ENCODE data around the gene LRPPRC. TPM values are rescaled to one million over a fixed set of nuclear protein-coding genes. Genes with fewer than 3 reads are reported as not detected.

LRPPRC gene
- total and polyA plus RNA-seq, 10 of the 15 experiments (the other 5 are each of a cell fraction or from before 2014, with no cell fraction given), result 34.1 to 152 (median 97.0) TPM

DNA sequence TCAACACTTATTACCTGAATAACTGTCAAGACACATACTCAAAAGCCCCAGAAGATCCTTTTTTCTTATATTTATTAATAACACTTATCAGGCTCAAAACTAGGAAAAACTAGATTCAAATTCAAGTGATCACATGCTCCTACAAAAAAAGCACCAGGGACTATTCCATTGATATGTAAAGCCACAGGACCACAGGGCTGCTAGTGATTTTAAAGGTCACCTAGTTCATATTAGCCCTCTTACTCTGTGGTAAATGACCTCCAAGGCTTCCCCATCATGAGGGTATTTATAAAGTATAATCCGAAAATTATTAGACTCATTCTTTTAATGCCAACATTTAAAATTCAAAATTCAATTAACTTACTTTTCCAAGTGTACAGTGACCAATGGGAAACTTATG is 52.5 kb downstream of the LRPPRC start:
- 52% methylated on average over 1 of the region's 1 CpG for WGBS (ENCODE audit: insufficient coverage, insufficient replicate concordance, low lambda C conversion rate, missing lambda C conversion rate)
- Histone ChIP-seq H3K36me3 (ENCODE audit: control insufficient read depth in 2 of 2, insufficient read depth in 2 of 2, low read length in 1 of 2) (peaks cover 0 to 24% of the 10 kb centered on the region in 2 experiments; a peak in 3 of 4 replicates), H3K4me2 (ENCODE audit: control insufficient read depth, insufficient read depth) (no peak overlapping the region), H3K4me3 (no peak overlapping the region), H3K4me1 (ENCODE audit: control insufficient read depth, insufficient read depth, low read length) (no peaks in the 10 kb centered on the region), H3K27me3 (replicated peaks in 1 of 2; ENCODE audit: control insufficient read depth in 2 of 2, insufficient read depth in 2 of 2, low read length in 1 of 2) (no peaks in the 10 kb centered on the region), H3K9me3 (replicated peaks; ENCODE audit: control insufficient read depth, insufficient read depth, low read length) (no peaks in the 10 kb centered on the region), H3K27ac (ENCODE audit: control insufficient read depth, insufficient read depth) (no peak overlapping the region), H3K79me2 (ENCODE audit: control insufficient read depth, insufficient read depth, low read length) (no peaks in the 10 kb centered on the region), H4K20me1 (ENCODE audit: control insufficient read depth, insufficient read depth) (no peaks in the 10 kb centered on the region), H2AFZ (ENCODE audit: control insufficient read depth, low read depth, low read length) (no peak overlapping the region), H3K9ac (ENCODE audit: control insufficient read depth, insufficient read depth, low read length) (no peak overlapping the region)
- FAIRE-seq, result no peak
- intact Hi-C loops (cut with micrococcal nuclease; ENCODE audit: unreplicated experiment) (loop anchor here (5.0 kb wide), 1 partner anchor 34 kb away; no protein-coding TSS in a partner anchor), in situ Hi-C loops (cut with MboI) (no loop called here)
- ChIA-PET CTCF (no interaction called here), SMC1A (ENCODE audit: uncharacterized antibody, unreplicated experiment) (interaction anchor here (1.1 kb wide), 1 partner anchor 12 kb away, joined by 3 read pairs; no protein-coding TSS in a partner anchor), RAD21 (ENCODE audit: unreplicated experiment) (no interaction called here), POLR2A (no interaction called here)
- no TSS peak for BruUV-seq (replicated peaks)
- ATAC-seq, result no peak
- no peak for DNase-seq (ENCODE audit: low read depth, low spot score)
- TF ChIP-seq ZNF207 (IDR thresholded peaks at IDR 0.05; ENCODE audit: borderline replicate concordance), result no peak
- TF ChIP-seq PAX8 (IDR thresholded peaks at IDR 0.05), result no peak
- TF ChIP-seq CBFB (IDR thresholded peaks at IDR 0.05; ENCODE audit: low read depth), result no peak
- TF ChIP-seq PML (IDR thresholded peaks at IDR 0.05; ENCODE audit: low read length), result no peak
- TF ChIP-seq ZNF384 (IDR thresholded peaks at IDR 0.05; ENCODE audit: borderline replicate concordance, low read depth, low read length), result no peak
- TF ChIP-seq MXI1 (IDR thresholded peaks at IDR 0.05; ENCODE audit: low read depth, low read length), result no peak

- no peaks in the 10 kb centered on the region for H3K27me3 ChIP-seq (replicated peaks in 1 of 2; ENCODE audit: control insufficient read depth in 2 of 2, insufficient read depth in 2 of 2, low read length in 1 of 2)
- no peaks in the 10 kb centered on the region for H3K79me2 ChIP-seq (ENCODE audit: control insufficient read depth, insufficient read depth, low read length)
- no peaks in the 10 kb centered on the region for H3K4me1 ChIP-seq (ENCODE audit: control insufficient read depth, insufficient read depth, low read length)
- BruUV-seq (replicated peaks), result no TSS peak
- H3K27ac ChIP-seq (ENCODE audit: control insufficient read depth, insufficient read depth), result no peak overlapping the region
- H2AFZ ChIP-seq (ENCODE audit: control insufficient read depth, low read depth, low read length), result no peak overlapping the region
- ChIA-PET SMC1A (ENCODE audit: uncharacterized antibody, unreplicated experiment) (interaction anchor here (1.1 kb wide), 1 partner anchor 12 kb away, joined by 3 read pairs; no protein-coding TSS in a partner anchor), RAD21 (ENCODE audit: unreplicated experiment) (no interaction called here), POLR2A (no interaction called here), CTCF (no interaction called here)
- no peaks in the 10 kb centered on the region for H3K9me3 ChIP-seq (replicated peaks; ENCODE audit: control insufficient read depth, insufficient read depth, low read length)
- no peak overlapping the region for H3K4me2 ChIP-seq (ENCODE audit: control insufficient read depth, insufficient read depth)
- intact Hi-C loops (cut with micrococcal nuclease; ENCODE audit: unreplicated experiment), result loop anchor here (5.0 kb wide), 1 partner anchor 34 kb away; no protein-coding TSS in a partner anchor
- TF ChIP-seq SP1 (IDR thresholded peaks at IDR 0.05; ENCODE audit: low read depth, low read length) (no peak), HCFC1 (IDR thresholded peaks at IDR 0.05; ENCODE audit: low read length) (no peak)
- no peaks in the 10 kb centered on the region for H4K20me1 ChIP-seq (ENCODE audit: control insufficient read depth, insufficient read depth)
- WGBS (ENCODE audit: insufficient coverage, insufficient replicate concordance, low lambda C conversion rate, missing lambda C conversion rate), result 100% methylated on average over 1 of the region's 1 CpG
- FAIRE-seq, result no peak
- no peak for DNase-seq (ENCODE audit: low read depth, low spot score)
- peaks cover 0 to 24% of the 10 kb centered on the region in 2 experiments; a peak in 3 of 4 replicates for H3K36me3 ChIP-seq (ENCODE audit: control insufficient read depth in 2 of 2, insufficient read depth in 2 of 2, low read length in 1 of 2)
- H3K4me3 ChIP-seq, result no peak overlapping the region
- no peak overlapping the region for H3K9ac ChIP-seq (ENCODE audit: control insufficient read depth, insufficient read depth, low read length)
- in situ Hi-C loops (cut with MboI), result no loop called here
- no peak for ATAC-seq
Observed at GRCh38 chr2:43942881-43943280, 52.9 kb downstream of the LRPPRC start.
